GM12878 (cell line): ENCODE data around the gene AIP. TPM values are rescaled to one million over a fixed set of nuclear protein-coding genes. Genes with fewer than 3 reads are reported as not detected.

Experiments
- ATAC-seq: fragments of 200-7000 bp; cut with Tn5 transposase; 3 replicates; pipeline ENCODE4 v1.9.1; 2020; ENCODE audit warnings: mild to moderate bottlenecking, moderate library complexity
- BruUV-seq: library from RNA; stranded (reverse); fragments of 400-500 nt; replicated peaks from 2 replicates; lab custom pipeline; 2021; lab: Mats Ljungman, UMichigan
- CTCF ChIA-PET: fragments of 300-600 bp; sonication (Branson Sonifier 250); formaldehyde crosslinking; extraction: SDS; loops from one replicate; lab custom pipeline; 2021; ENCODE audit warnings: inconsistent platforms; lab: Yijun Ruan, JAX
- POLR2A ChIA-PET: fragments of 350-600 bp; formaldehyde crosslinking; extraction: SDS; loops from one replicate; lab custom pipeline; 2021; ENCODE audit warnings: inconsistent platforms; lab: Charles Lee
- RAD21 ChIA-PET: fragments of 300-600 bp; sonication (Branson Sonifier 250); formaldehyde crosslinking; loops from one replicate; lab custom pipeline; 2023; ENCODE audit warnings: antibody characterized with exemption; ENCODE audit not compliant: unreplicated experiment; lab: Charles Lee
- SMC1A ChIA-PET: fragments of 300-600 bp; sonication (Branson Sonifier 250); formaldehyde crosslinking; loops from one replicate; lab custom pipeline; 2023; ENCODE audit not compliant: unreplicated experiment, uncharacterized antibody; lab: Charles Lee
- DNase-seq: peaks from one replicate; pipeline ENCODE4 v3.0.0-alpha.2; 2011; ENCODE audit warnings: low read depth, low spot score
- FAIRE-seq: peaks from 3 replicates; lab custom pipeline; 2011; peaks lifted over from hg19 to GRCh38; lab: Jason Lieb, UNC
- H2AFZ ChIP-seq: 2 replicates; pipeline ENCODE4 v1.6.0; 2011; ENCODE audit warnings: low read depth, low read length, control low read depth; ENCODE audit not compliant: control insufficient read depth
- H3K27ac ChIP-seq: 2 replicates; pipeline ENCODE4 v1.5.1; 2011; ENCODE audit warnings: control low read depth; ENCODE audit not compliant: control insufficient read depth, insufficient read depth
- H3K27me3 ChIP-seq, 2 experiments: replicated peaks in 1 of 2; 2 replicates each; pipeline versions ENCODE4 v1.6.0 to v1.6.1; 2011; ENCODE audit warnings: low read length in 1 of 2; ENCODE audit not compliant: control insufficient read depth in 2 of 2, insufficient read depth in 2 of 2
- H3K36me3 ChIP-seq, 2 experiments: 2 replicates each; pipeline ENCODE4 v1.5.1; 2011; ENCODE audit warnings: low read length in 1 of 2; ENCODE audit not compliant: control insufficient read depth in 2 of 2, insufficient read depth in 2 of 2
- H3K4me1 ChIP-seq: 2 replicates; pipeline ENCODE4 v1.6.1; 2011; ENCODE audit warnings: mild to moderate bottlenecking, low read length, moderate library complexity, mixed read lengths; ENCODE audit not compliant: control insufficient read depth, insufficient read depth
- H3K4me2 ChIP-seq: 2 replicates; pipeline ENCODE4 v1.6.0; 2011; ENCODE audit warnings: control low read depth; ENCODE audit not compliant: control insufficient read depth, insufficient read depth
- H3K4me3 ChIP-seq: fragments of 200-600 bp; sonication (generic); 2 replicates; pipeline ENCODE4 v1.5.1; 2016
- H3K79me2 ChIP-seq: 2 replicates; pipeline ENCODE4 v1.6.0; 2011; ENCODE audit warnings: low read length; ENCODE audit not compliant: control insufficient read depth, insufficient read depth
- H3K9ac ChIP-seq: 2 replicates; pipeline ENCODE4 v1.8.0; 2011; ENCODE audit warnings: low read length, control low read depth, mixed read lengths; ENCODE audit not compliant: control insufficient read depth, insufficient read depth
- H3K9me3 ChIP-seq: replicated peaks from 3 replicates; pipeline ENCODE4 v1.5.1; 2011; ENCODE audit warnings: mild to moderate bottlenecking, low read length; ENCODE audit not compliant: control insufficient read depth, insufficient read depth
- H4K20me1 ChIP-seq: 2 replicates; pipeline ENCODE4 v1.6.0; 2011; ENCODE audit not compliant: control insufficient read depth, insufficient read depth
- CHD2 ChIP-seq: IDR thresholded peaks from 2 replicates; pipeline ENCODE4 v1.6.1; 2011; ENCODE audit warnings: low read depth, low read length, improper control_type of control experiment, borderline replicate concordance
- ETV6 ChIP-seq, 2 experiments: fragments of 450-650 bp in 1 of 2; IDR thresholded peaks in 1 of 2; conservative IDR thresholded peaks in 1 of 2; 2 replicates each; pipeline ENCODE4 v1.6.1; 2014; ENCODE audit warnings: antibody characterized with exemption in 1 of 2, borderline replicate concordance in 1 of 2, low read depth in 1 of 2, mild to moderate bottlenecking in 1 of 2, moderate library complexity in 1 of 2
- EZH2 ChIP-seq: IDR thresholded peaks from 2 replicates; pipeline ENCODE4 v1.6.1; 2012; ENCODE audit warnings: low read depth, mild to moderate bottlenecking, control low read depth, inconsistent platforms, low read length, borderline replicate concordance; ENCODE audit not compliant: control insufficient read depth
- JUND ChIP-seq: IDR thresholded peaks from 2 replicates; pipeline ENCODE4 v1.6.1; 2012; ENCODE audit warnings: low read depth, mild to moderate bottlenecking, low read length, improper control_type of control experiment, moderate library complexity
- MEF2A ChIP-seq: IDR thresholded peaks from 2 replicates; pipeline ENCODE4 v1.6.1; 2011; ENCODE audit warnings: low read depth, mild to moderate bottlenecking, low read length, moderate library complexity; ENCODE audit not compliant: insufficient read depth
- MEF2B ChIP-seq: fragments of 450-650 bp; IDR thresholded peaks from 2 replicates; pipeline ENCODE4 v1.6.1; 2018; ENCODE audit warnings: mild to moderate bottlenecking, moderate library complexity; ENCODE audit not compliant: partially characterized antibody, poor library complexity, severe bottlenecking
- NFXL1 ChIP-seq: fragments of 450-650 bp; IDR thresholded peaks from 2 replicates; pipeline ENCODE4 v1.6.1; 2017; ENCODE audit warnings: antibody characterized with exemption, mild to moderate bottlenecking, borderline replicate concordance
- POLR2A ChIP-seq: IDR thresholded peaks from 2 replicates; pipeline ENCODE4 v1.6.1; 2011; ENCODE audit warnings: low read depth, mild to moderate bottlenecking, low read length
- SKIL ChIP-seq: fragments of 450-650 bp; IDR thresholded peaks from 2 replicates; pipeline ENCODE4 v1.6.1; 2017; ENCODE audit warnings: mild to moderate bottlenecking, low read depth, inconsistent platforms; ENCODE audit not compliant: poor library complexity, severe bottlenecking
- STAT1 ChIP-seq: fragments of 450-650 bp; conservative IDR thresholded peaks from 2 replicates; pipeline ENCODE4 v1.6.1; 2014; ENCODE audit warnings: antibody characterized with exemption, mild to moderate bottlenecking
- TARDBP ChIP-seq: IDR thresholded peaks from 2 replicates; pipeline ENCODE4 v1.6.1; 2016; ENCODE audit warnings: borderline replicate concordance
- TCF3 ChIP-seq: IDR thresholded peaks from 2 replicates; pipeline ENCODE4 v1.6.1; 2012; ENCODE audit warnings: low read depth, mild to moderate bottlenecking, low read length, borderline replicate concordance; ENCODE audit not compliant: insufficient read depth
- WRNIP1 ChIP-seq: IDR thresholded peaks from 2 replicates; pipeline ENCODE4 v1.6.1; 2011; ENCODE audit warnings: low read depth, low read length, improper control_type of control experiment, borderline replicate concordance
- YBX1 ChIP-seq: fragments of 450-650 bp; IDR thresholded peaks from 2 replicates; pipeline ENCODE4 v1.6.1; 2016; ENCODE audit warnings: antibody characterized with exemption
- ZBTB4 ChIP-seq: fragments of 450-650 bp; formaldehyde crosslinking; IDR thresholded peaks from 2 replicates; pipeline ENCODE4 v1.4.0; 2022; ENCODE audit warnings: mild to moderate bottlenecking, moderate library complexity
- ZNF207 ChIP-seq: fragments of 450-650 bp; IDR thresholded peaks from 2 replicates; pipeline ENCODE4 v1.6.1; 2014; ENCODE audit warnings: antibody characterized with exemption, mild to moderate bottlenecking, borderline replicate concordance
- WGBS: methylation state at CpG from one replicate; pipeline ENCODE4 v1.1.6; 2016; ENCODE audit warnings: low lambda C conversion rate; ENCODE audit not compliant: insufficient replicate concordance, insufficient coverage; ENCODE audit errors: missing lambda C conversion rate; 5-methylcytosine and 5-hydroxymethylcytosine counted together
- in situ Hi-C: fragments of 300-500 bp; cut with MboI; formaldehyde crosslinking; loops from 9 replicates; pipeline ENCODE4 v1.14.3; 2018; ENCODE audit warnings: mixed read lengths
- intact Hi-C: fragments of 100-400 bp; cut with micrococcal nuclease; formaldehyde crosslinking; loops from one replicate; pipeline ENCODE4 v1.14.2; 2022; ENCODE audit not compliant: unreplicated experiment
- polyA plus RNA-seq, 11 experiments: library from polyadenylated mRNA; depleted of rRNA in 4 of 11; unstranded in 6 of 11; stranded (reverse) in 5 of 11; fragments of >200 nt; fragmentation: Nextera tagmentation in 4 of 11; fragmentation: Illumina TruSeq in 1 of 11; extraction: Ambion mirVana in 4 of 11; extraction: Trizol in 1 of 11; gene quantifications; 1 replicate in 1 of 11; 2 replicates in 10 of 11; pipeline versions ENCODE4 v1.2.1 to v1.2.3, GENCODE V29; 2011 to 2016; ENCODE audit warnings: inconsistent platforms in 2 of 11, missing spikeins in 2 of 11, low read depth in 1 of 11
- total RNA-seq, 4 experiments: library from RNA; depleted of rRNA in 3 of 4; stranded (reverse); fragments of >200 nt in 3 of 4; fragmentation: Illumina TruSeq in 1 of 4; extraction: Trizol in 1 of 4; gene quantifications; 2 replicates each; pipeline versions ENCODE4 v1.2.1 to v1.2.3, GENCODE V29; 2013 to 2021

The AIP gene
- total and polyA plus RNA-seq, 10 of the 15 experiments (the other 5 are each of a cell fraction or from before 2014, with no cell fraction given): 12.6 to 164 (median 104) TPM

- no peak for TF ChIP-seq ZBTB4 (CRISPR knock-in tag)
Measured at GRCh38 chr11:67441098-67441563, 41.7 kb upstream of the AIP start (continued).

- BruUV-seq: TSS peak; percentile 30
- CTCF ChIA-PET: no interaction called here
- DNase-seq: no peak
- TF ChIP-seq MEF2B (no peak), POLR2A (peak; percentile 20; the same call in 1 of the 2 replicates), NFXL1 (no peak), TCF3 (0 out of 2 replicates have a peak, but pooled peaks have one; percentile 9), SKIL (no peak), JUND (no peak), EZH2 (no peak), ETV6 (conservative IDR thresholded peaks at IDR 0.05 in 1 of 2, IDR thresholded peaks at IDR 0.05 in 1 of 2; ENCODE audit: borderline replicate concordance in 1 of 2, low read depth in 1 of 2) (no peak), TARDBP (no peak), YBX1 (no peak), WRNIP1 (no peak), MEF2A (no peak), ZNF207 (no peak), STAT1 (no peak), CHD2 (no peak)
Measured at GRCh38 chr11:67441731-67442351, 41.0 kb upstream of the AIP start.

More at GRCh38 chr11:67441731-67442351, 41.0 kb upstream of the AIP start:
- SMC1A ChIA-PET: interaction anchor here (1.5 kb wide), 1 partner anchor 19 kb away, joined by 5 read pairs; no protein-coding TSS in a partner anchor
- no peak overlapping the region; the same call in 1 of the 2 replicates for H3K4me3 ChIP-seq
- 87% methylated on average over 24 of the region's 28 CpGs for WGBS
- in situ Hi-C loops: no loop called here
- no peak overlapping the region for H3K9ac ChIP-seq
- H3K27ac ChIP-seq: no peak overlapping the region
- FAIRE-seq (no peak), ATAC-seq (no peak)
- H3K4me2 ChIP-seq: peak overlapping the region; percentile 26
- H3K9me3 ChIP-seq: no peaks in the 10 kb centered on the region
- H2AFZ ChIP-seq: no peak overlapping the region
- no peaks in the 10 kb centered on the region for H4K20me1 ChIP-seq
- intact Hi-C loops: no loop called here
- no peaks in the 10 kb centered on the region for H3K27me3 ChIP-seq
- peaks cover 0 to 1% of the 10 kb centered on the region in 2 experiments; a peak in 2 of 4 replicates for H3K36me3 ChIP-seq
- RAD21 ChIA-PET: no interaction called here
- peaks cover 35% of the 10 kb centered on the region for H3K4me1 ChIP-seq
- peaks cover 34% of the 10 kb centered on the region for H3K79me2 ChIP-seq
- POLR2A ChIA-PET: interaction anchor here (1.5 to 1.6 kb wide), 3 partner anchors 18 to 43 kb away, joined by 3 to 5 read pairs (median 5); partner anchors contain the start of gene PPP1CA
